B cell (primary cell): ENCODE results near the gene SPATA31A6. TPM values are rescaled to one million over a fixed set of nuclear protein-coding genes. Genes with fewer than 3 reads are reported as not detected.
"Not testable (repeated sequence)": the region's sequence is repeated elsewhere in the genome, so short reads cannot be mapped to it uniquely, and the experiment has no call there.

Experiments
- ATAC-seq: fragments of 200-7000 bp; cut with Tn5 transposase; one replicate; pipeline ENCODE4 v1.10.0; 2021; ENCODE audit warnings: low read depth, mild to moderate bottlenecking, moderate number of reproducible peaks, moderate library complexity
- CTCF ChIA-PET: fragments of 350-600 bp; sonication (Branson Sonifier 250); formaldehyde crosslinking; loops from one replicate; lab custom pipeline; 2021; ENCODE audit warnings: antibody characterized with exemption, inconsistent platforms; lab: Charles Lee
- POLR2A ChIA-PET: fragments of 350-600 bp; sonication (Branson Sonifier 250); formaldehyde crosslinking; loops from one replicate; lab custom pipeline; 2021; ENCODE audit warnings: antibody characterized with exemption; lab: Charles Lee
- DNase-seq: peaks from one replicate; pipeline ENCODE4 v3.0.0; 2013
- H2AFZ ChIP-seq: 2 replicates; pipeline ENCODE4 v1.6.1; 2012; ENCODE audit warnings: mild to moderate bottlenecking, low read depth, low read length; ENCODE audit not compliant: insufficient read depth, poor library complexity, severe bottlenecking
- H3K27ac ChIP-seq, 2 donors: 1 replicate in 1 of 2; 2 replicates in 1 of 2; pipeline ENCODE4 v1.5.1; 2012 to 2013; ENCODE audit warnings: low read length in 2 of 2, mild to moderate bottlenecking in 2 of 2, moderate library complexity in 1 of 2
- H3K27me3 ChIP-seq, 4 experiments: fragments of 200-600 bp in 1 of 4; sonication (generic) in 1 of 4; replicated peaks in 1 of 4; 1 replicate in 2 of 4; 2 replicates in 2 of 4; pipeline versions ENCODE4 v1.6.1 to v1.7.0; 2013 to 2016; ENCODE audit warnings: low read length in 3 of 4, mild to moderate bottlenecking in 2 of 4, mixed read lengths in 1 of 4, moderate library complexity in 1 of 4; ENCODE audit not compliant: insufficient read depth in 4 of 4, control insufficient read depth in 3 of 4; ENCODE audit errors: control extremely low read depth in 1 of 4
- H3K36me3 ChIP-seq, 2 experiments: replicated peaks in 1 of 2; 1 replicate in 1 of 2; 2 replicates in 1 of 2; pipeline versions ENCODE4 v1.6.1 to v1.7.1; 2013; ENCODE audit warnings: low read length in 1 of 2; ENCODE audit not compliant: insufficient read depth in 2 of 2, control insufficient read depth in 1 of 2; ENCODE audit errors: control extremely low read depth in 1 of 2, extremely low read depth in 1 of 2
- H3K4me1 ChIP-seq, 2 donors: fragments of 200-600 bp in 1 of 2; sonication (generic) in 1 of 2; 1 replicate in 1 of 2; 2 replicates in 1 of 2; pipeline versions ENCODE4 v1.5.1 to v1.6.1; 2013 to 2017; ENCODE audit warnings: low read length in 2 of 2; ENCODE audit not compliant: control insufficient read depth in 2 of 2, insufficient read depth in 2 of 2
- H3K4me2 ChIP-seq: replicated peaks from 2 replicates; pipeline ENCODE3; 2012; ENCODE audit warnings: mild to moderate bottlenecking, low read depth, low read length; ENCODE audit not compliant: poor library complexity, severe bottlenecking
- H3K4me3 ChIP-seq, 5 experiments: fragments of 200-600 bp in 1 of 5; sonication (generic) in 1 of 5; 1 replicate in 3 of 5; 2 replicates in 2 of 5; pipeline versions ENCODE4 v1.5.1 to v1.7.0; 2011 to 2016; ENCODE audit warnings: low read length in 4 of 5, mild to moderate bottlenecking in 4 of 5, low read depth in 2 of 5, control low read depth in 1 of 5, moderate library complexity in 1 of 5; ENCODE audit not compliant: insufficient read depth in 1 of 5; ENCODE audit errors: control extremely low read depth in 1 of 5, extremely low read depth in 1 of 5
- H3K79me2 ChIP-seq: fragments of 200-600 bp; sonication (generic); one replicate; pipeline ENCODE4 v1.6.0; 2016; ENCODE audit warnings: low read length; ENCODE audit not compliant: control insufficient read depth, insufficient read depth
- H3K9ac ChIP-seq: fragments of 200-600 bp; sonication (generic); 2 replicates; pipeline ENCODE4 v1.6.1; 2017; ENCODE audit warnings: mild to moderate bottlenecking, low read length, moderate library complexity
- H3K9me3 ChIP-seq, 3 donors: one replicate each; pipeline versions ENCODE4 v1.6.1 to v1.7.1; 2013; ENCODE audit warnings: low read length in 2 of 3; ENCODE audit not compliant: control insufficient read depth in 2 of 3, insufficient read depth in 1 of 3; ENCODE audit errors: control extremely low read depth in 1 of 3
- H4K20me1 ChIP-seq: 2 replicates; pipeline ENCODE4 v1.6.0; 2012; ENCODE audit warnings: mild to moderate bottlenecking, low read length; ENCODE audit not compliant: insufficient read depth, control insufficient read depth, poor library complexity, severe bottlenecking
- H3K27ac Mint-ChIP-seq: one replicate; pipeline ENCODE4 v1.8.0; 2021; ENCODE audit warnings: mixed read lengths
- H3K27me3 Mint-ChIP-seq: one replicate; pipeline ENCODE4 v1.8.0; 2021; ENCODE audit warnings: mixed read lengths
- H3K4me1 Mint-ChIP-seq: one replicate; pipeline ENCODE4 v1.8.0; 2021; ENCODE audit warnings: mixed read lengths
- H3K4me3 Mint-ChIP-seq: one replicate; pipeline ENCODE4 v1.8.0; 2021; ENCODE audit warnings: mixed read lengths
- H3K9me3 Mint-ChIP-seq: one replicate; pipeline ENCODE4 v1.8.0; 2022; ENCODE audit warnings: mixed read lengths; ENCODE audit not compliant: insufficient read depth
- WGBS: methylation state at CpG from one replicate; pipeline ENCODE4 v1.1.5; 2013; ENCODE audit warnings: missing lambda C conversion rate; ENCODE audit not compliant: insufficient coverage; 5-methylcytosine and 5-hydroxymethylcytosine counted together
- intact Hi-C: fragments of 100-400 bp; cut with micrococcal nuclease; formaldehyde crosslinking; loops from one replicate; pipeline ENCODE4 v1.10.0; 2022
- polyA plus RNA-seq: library from polyadenylated mRNA; depleted of rRNA; stranded (reverse); fragments of >200 nt; gene quantifications from 2 replicates; pipeline ENCODE4 v1.2.3, GENCODE V29; 2012
- total RNA-seq, 2 donors: library from RNA; stranded (reverse); fragments of 120-200 nt in 1 of 2; gene quantifications; 1 replicate in 1 of 2; 2 replicates in 1 of 2; pipeline versions ENCODE4 v1.2.3 to v1.2.4, GENCODE V29; 2013 to 2022

The SPATA31A6 gene
- total and polyA plus RNA-seq, 2 donors (not counting 1 experiment from before 2014, with no cell fraction given) = not detected

DNA sequence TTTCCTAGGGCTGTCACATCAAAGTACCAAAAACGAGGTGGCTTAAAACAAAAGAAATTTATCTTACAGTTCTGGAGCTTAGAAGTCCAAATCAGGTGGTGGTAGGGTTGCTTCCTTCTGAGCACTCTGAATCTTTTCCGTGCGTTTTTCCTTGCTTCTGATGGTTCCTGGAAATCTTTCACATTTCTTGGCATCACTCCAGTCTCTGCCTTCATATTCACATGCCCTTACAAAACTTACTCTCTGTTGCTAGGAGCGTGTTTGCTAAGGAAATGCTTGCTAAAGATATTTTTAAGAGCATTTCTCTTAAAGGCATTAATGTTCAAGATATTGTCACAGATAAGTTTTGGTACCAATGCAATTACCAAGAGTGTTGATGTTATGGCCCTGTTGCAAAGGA lies 49.6 kb downstream of the SPATA31A6 start:
- H3K9me3 ChIP-seq, POLR2A ChIA-PET, intact Hi-C loops, H3K79me2 ChIP-seq, H4K20me1 ChIP-seq, H2AFZ ChIP-seq, H3K4me3 Mint-ChIP-seq, DNase-seq, H3K36me3 ChIP-seq, H3K4me1 Mint-ChIP-seq, H3K4me2 ChIP-seq, H3K27me3 Mint-ChIP-seq, H3K4me3 ChIP-seq, H3K27ac Mint-ChIP-seq, H3K9ac ChIP-seq, H3K4me1 ChIP-seq, H3K9me3 Mint-ChIP-seq, ATAC-seq, H3K27me3 ChIP-seq, CTCF ChIA-PET, H3K27ac ChIP-seq: not testable (repeated sequence)
- WGBS = no CpG with 5 or more reads among the region's 4 CpGs

DNA sequence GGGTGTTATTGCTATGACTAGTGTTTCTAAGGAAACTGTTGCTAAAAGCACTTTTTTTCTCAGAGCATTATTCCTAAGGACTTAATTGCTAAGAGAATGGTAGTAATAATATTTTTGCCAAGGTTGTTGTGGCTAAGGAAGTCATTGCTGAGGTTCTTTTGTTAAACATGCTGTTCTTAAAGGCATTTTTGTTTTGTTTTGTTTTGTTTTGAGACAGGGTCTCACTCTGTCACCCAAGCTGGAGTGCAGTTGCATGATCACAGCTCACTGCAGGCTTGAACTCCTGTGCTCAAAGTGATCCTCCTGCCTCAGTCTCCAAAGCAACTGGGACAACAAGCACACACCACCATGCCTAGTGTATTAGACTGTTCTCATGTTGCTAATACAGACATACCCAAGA lies 51.2 kb downstream of the SPATA31A6 start:
- ATAC-seq, H3K4me3 ChIP-seq, H2AFZ ChIP-seq, CTCF ChIA-PET, POLR2A ChIA-PET, H3K27me3 ChIP-seq, DNase-seq, H4K20me1 ChIP-seq, H3K36me3 ChIP-seq, intact Hi-C loops, H3K9me3 ChIP-seq, H3K9ac ChIP-seq, H3K4me3 Mint-ChIP-seq, H3K4me1 ChIP-seq, H3K27ac ChIP-seq, H3K79me2 ChIP-seq, H3K27me3 Mint-ChIP-seq, H3K9me3 Mint-ChIP-seq, H3K4me1 Mint-ChIP-seq, H3K4me2 ChIP-seq, H3K27ac Mint-ChIP-seq: not testable (repeated sequence)

DNA sequence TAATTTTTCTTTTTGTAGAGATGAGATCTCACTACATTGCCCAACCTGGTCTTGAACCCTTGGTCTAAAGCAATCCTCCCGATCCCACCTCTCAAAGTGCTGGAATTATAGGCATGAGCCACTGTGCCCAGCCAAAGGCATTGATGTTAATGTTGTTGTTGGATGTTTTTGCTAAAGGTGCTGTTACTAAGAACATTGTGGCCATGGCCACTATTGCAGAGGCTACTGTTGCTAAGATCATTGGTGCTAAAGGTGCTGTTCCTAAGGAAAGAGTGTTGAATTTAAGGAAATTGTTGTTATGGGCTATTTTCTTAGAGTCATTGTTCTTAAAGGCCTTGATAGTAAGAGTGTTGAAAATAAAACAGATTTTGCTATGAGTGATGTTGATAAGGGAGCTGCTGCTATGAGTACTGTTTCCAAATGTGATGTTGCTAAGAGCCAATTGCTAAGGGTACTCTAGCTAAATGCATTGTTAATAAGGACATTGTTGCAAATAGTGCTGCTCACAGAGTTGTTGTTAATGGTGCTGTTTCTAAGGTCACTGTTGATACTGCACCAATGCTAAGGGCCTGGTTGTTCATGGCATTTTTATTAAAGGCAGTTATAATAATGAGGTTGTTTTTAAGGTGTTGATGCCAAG lies 52.0 kb downstream of the SPATA31A6 start:
- H3K79me2 ChIP-seq, H3K4me2 ChIP-seq, CTCF ChIA-PET, H3K27me3 ChIP-seq, DNase-seq, H3K27ac Mint-ChIP-seq, H2AFZ ChIP-seq, POLR2A ChIA-PET, ATAC-seq, H3K27ac ChIP-seq, H3K9me3 Mint-ChIP-seq, H3K4me3 ChIP-seq, H3K9ac ChIP-seq, intact Hi-C loops, H3K36me3 ChIP-seq, H3K4me1 ChIP-seq, H4K20me1 ChIP-seq, H3K9me3 ChIP-seq, H3K4me3 Mint-ChIP-seq, H3K4me1 Mint-ChIP-seq, H3K27me3 Mint-ChIP-seq: not testable (repeated sequence)
- WGBS = no CpG with 5 or more reads among the region's 1 CpG

DNA sequence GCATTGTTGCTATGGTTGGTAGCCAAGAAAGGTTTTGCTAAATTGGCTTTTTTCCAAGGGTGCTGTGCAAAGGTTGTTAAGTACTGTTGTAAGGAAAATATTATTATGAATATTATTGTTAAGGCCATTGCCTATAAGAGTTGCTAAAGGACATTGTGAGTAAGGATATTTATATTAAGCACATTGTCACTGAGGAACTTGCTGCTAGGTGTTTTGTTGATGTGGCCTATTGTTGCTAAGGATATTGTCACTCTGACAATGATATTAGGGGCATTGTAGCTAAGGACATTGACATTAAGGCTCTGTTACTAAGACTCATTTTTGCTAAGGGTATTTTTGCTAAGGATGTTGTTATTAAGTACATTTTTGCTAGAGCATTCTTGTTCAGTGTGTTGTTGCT lies 52.6 kb downstream of the SPATA31A6 start:
- H3K79me2 ChIP-seq, H3K27ac Mint-ChIP-seq, H3K4me1 ChIP-seq, H3K27me3 Mint-ChIP-seq, H4K20me1 ChIP-seq, H3K4me1 Mint-ChIP-seq, intact Hi-C loops, H3K4me2 ChIP-seq, H3K27ac ChIP-seq, H3K27me3 ChIP-seq, POLR2A ChIA-PET, H3K36me3 ChIP-seq, H2AFZ ChIP-seq, H3K9ac ChIP-seq, H3K4me3 ChIP-seq, H3K9me3 ChIP-seq, DNase-seq, CTCF ChIA-PET, ATAC-seq, H3K4me3 Mint-ChIP-seq, H3K9me3 Mint-ChIP-seq: not testable (repeated sequence)
